Jurkat, Clone E6-1 (cell line): Measurements from ENCODE around the gene ATAD3C.
"Not testable (repeated sequence)": the region's sequence is repeated elsewhere in the genome, so short reads cannot be mapped to it uniquely, and the experiment has no call there.

Experiments used
- DNase-seq: peaks from one replicate; pipeline ENCODE4 v3.0.0-alpha.2; 2011; ENCODE audit warnings: low read depth, low spot score
- H3K4me3 ChIP-seq: 2 replicates; pipeline ENCODE4 v1.5.1; 2011; ENCODE audit warnings: mild to moderate bottlenecking, low read length, control low read depth, moderate library complexity

Gene ATAD3C

GRCh38 chr1:1417825-1418463 lies 31.5 kb upstream of the ATAD3C start:
- DNase-seq, H3K4me3 ChIP-seq: not testable (repeated sequence)

GRCh38 chr1:1418464-1419362 lies 30.8 kb upstream of the ATAD3C start:
- no peak for DNase-seq
- H3K4me3 ChIP-seq = no peak overlapping the region

GRCh38 chr1:1419363-1419812 lies 30.1 kb upstream of the ATAD3C start:
- DNase-seq = no peak
- H3K4me3 ChIP-seq = no peak overlapping the region

- H3K4me3 ChIP-seq = no peak overlapping the region
- no peak for DNase-seq
Observed at GRCh38 chr1:1419813-1420653, 29.5 kb upstream of the ATAD3C start.

- no peak overlapping the region for H3K4me3 ChIP-seq
- DNase-seq = no peak
Observed at GRCh38 chr1:1420654-1421141, 28.8 kb upstream of the ATAD3C start.

- DNase-seq = no peak
- no peak within 1 kb of the TSS for H3K4me3 ChIP-seq
Observed at GRCh38 chr1:1421147-1421906, 28.2 kb upstream of the ATAD3C start, which contains the start of gene ANKRD65. TSS of gene ANKRD65 (minus strand) at chr1:1421276. CDS start at chr1:1421005, 271 bp downstream.

- no peak for DNase-seq
Observed at GRCh38 chr1:1421907-1422464, 27.5 kb upstream of the ATAD3C start.

GRCh38 chr1:1422465-1423244 lies 26.8 kb upstream of the ATAD3C start:
- no peak overlapping the region for H3K4me3 ChIP-seq
- DNase-seq = no peak

More at GRCh38 chr1:1421907-1422464, 27.5 kb upstream of the ATAD3C start:
- H3K4me3 ChIP-seq = no peak overlapping the region

GRCh38 chr1:1423245-1423597 lies 26.3 kb upstream of the ATAD3C start:
- no peak for DNase-seq
- H3K4me3 ChIP-seq = no peak overlapping the region

GRCh38 chr1:1424707-1425106 lies 24.8 kb upstream of the ATAD3C start:
- H3K4me3 ChIP-seq = no peak overlapping the region
- no peak for DNase-seq

- no peak overlapping the region for H3K4me3 ChIP-seq
- DNase-seq = no peak
Observed at GRCh38 chr1:1425426-1425752, 24.1 kb upstream of the ATAD3C start.

GRCh38 chr1:1425753-1426495 lies 23.6 kb upstream of the ATAD3C start:
- DNase-seq = no peak
- no peak overlapping the region for H3K4me3 ChIP-seq

GRCh38 chr1:1426496-1427105 lies 22.9 kb upstream of the ATAD3C start:
- DNase-seq = no peak
- no peak overlapping the region for H3K4me3 ChIP-seq

GRCh38 chr1:1427106-1427819 lies 22.2 kb upstream of the ATAD3C start:
- H3K4me3 ChIP-seq = no peak overlapping the region
- no peak for DNase-seq

- no peak for DNase-seq
- H3K4me3 ChIP-seq = no peak overlapping the region
Observed at GRCh38 chr1:1427820-1428148, 21.7 kb upstream of the ATAD3C start.

GRCh38 chr1:1428174-1428573 lies 21.3 kb upstream of the ATAD3C start:
- H3K4me3 ChIP-seq = no peak overlapping the region
- no peak for DNase-seq
